ENCODE measurements around the gene IPCEF1. TPM values are rescaled to one million over a fixed set of nuclear protein-coding genes. Genes with fewer than 3 reads are reported as not detected.

The IPCEF1 gene
- total and polyA plus RNA-seq, 2 donors (not counting 1 experiment from before 2014, with no cell fraction given), result 0.03 to 0.33 TPM

GRCh38 chr6:154197196-154197860, 159.3 kb downstream of the IPCEF1 start:
- H2AFZ ChIP-seq (ENCODE audit: low read length), result no peak overlapping the region
- H3K9ac ChIP-seq (ENCODE audit: insufficient read depth, low read length), result no peak overlapping the region
- H3K36me3 ChIP-seq (ENCODE audit: control insufficient read depth, insufficient read depth, low read length), result no peaks in the 10 kb centered on the region
- peak; percentile 71 to 91 for DNase-seq (ENCODE audit: low read depth in 2 of 2)
- no peaks in the 10 kb centered on the region for H3K27me3 ChIP-seq (ENCODE audit: control insufficient read depth, insufficient read depth, low read length)
- peak overlapping the region in 3 of 4 experiments; percentile 8 to 37 (median 13) for H3K4me3 ChIP-seq (replicated peaks in 1 of 4; ENCODE audit: control extremely low read depth in 1 of 4, insufficient read depth in 1 of 4, low read depth in 3 of 4, low read length in 4 of 4)
- peak overlapping the region; percentile 72 for H3K4me2 ChIP-seq (ENCODE audit: extremely low read depth, insufficient read depth, low read length)
- no peaks in the 10 kb centered on the region for H3K79me2 ChIP-seq (ENCODE audit: control insufficient read depth, insufficient read depth, low read length)
- no peaks in the 10 kb centered on the region for H3K9me3 ChIP-seq (ENCODE audit: control insufficient read depth, insufficient read depth, low read depth, low read length)
- no peaks in the 10 kb centered on the region for H4K20me1 ChIP-seq (ENCODE audit: control insufficient read depth, extremely low read depth, insufficient read depth, low read length)
- no peaks in the 10 kb centered on the region for H3K4me1 ChIP-seq (ENCODE audit: control insufficient read depth, extremely low read depth, insufficient read depth, low read length)
- H3K27ac ChIP-seq (ENCODE audit: insufficient read depth, low read length), result peak overlapping the region; percentile 57
- TF ChIP-seq EZH2 (IDR thresholded peaks at IDR 0.05; ENCODE audit: low read length, missing control alignments), result no peak
- TF ChIP-seq, protein P1, sequence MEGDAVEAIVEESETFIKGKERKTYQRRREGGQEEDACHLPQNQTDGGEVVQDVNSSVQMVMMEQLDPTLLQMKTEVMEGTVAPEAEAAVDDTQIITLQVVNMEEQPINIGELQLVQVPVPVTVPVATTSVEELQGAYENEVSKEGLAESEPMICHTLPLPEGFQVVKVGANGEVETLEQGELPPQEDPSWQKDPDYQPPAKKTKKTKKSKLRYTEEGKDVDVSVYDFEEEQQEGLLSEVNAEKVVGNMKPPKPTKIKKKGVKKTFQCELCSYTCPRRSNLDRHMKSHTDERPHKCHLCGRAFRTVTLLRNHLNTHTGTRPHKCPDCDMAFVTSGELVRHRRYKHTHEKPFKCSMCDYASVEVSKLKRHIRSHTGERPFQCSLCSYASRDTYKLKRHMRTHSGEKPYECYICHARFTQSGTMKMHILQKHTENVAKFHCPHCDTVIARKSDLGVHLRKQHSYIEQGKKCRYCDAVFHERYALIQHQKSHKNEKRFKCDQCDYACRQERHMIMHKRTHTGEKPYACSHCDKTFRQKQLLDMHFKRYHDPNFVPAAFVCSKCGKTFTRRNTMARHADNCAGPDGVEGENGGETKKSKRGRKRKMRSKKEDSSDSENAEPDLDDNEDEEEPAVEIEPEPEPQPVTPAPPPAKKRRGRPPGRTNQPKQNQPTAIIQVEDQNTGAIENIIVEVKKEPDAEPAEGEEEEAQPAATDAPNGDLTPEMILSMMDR (conservative IDR thresholded peaks at IDR 0.05 in 1 of 2, IDR thresholded peaks at IDR 0.05 in 1 of 2; ENCODE audit: low read depth in 1 of 2, low read length in 2 of 2), result no peak

DNA sequence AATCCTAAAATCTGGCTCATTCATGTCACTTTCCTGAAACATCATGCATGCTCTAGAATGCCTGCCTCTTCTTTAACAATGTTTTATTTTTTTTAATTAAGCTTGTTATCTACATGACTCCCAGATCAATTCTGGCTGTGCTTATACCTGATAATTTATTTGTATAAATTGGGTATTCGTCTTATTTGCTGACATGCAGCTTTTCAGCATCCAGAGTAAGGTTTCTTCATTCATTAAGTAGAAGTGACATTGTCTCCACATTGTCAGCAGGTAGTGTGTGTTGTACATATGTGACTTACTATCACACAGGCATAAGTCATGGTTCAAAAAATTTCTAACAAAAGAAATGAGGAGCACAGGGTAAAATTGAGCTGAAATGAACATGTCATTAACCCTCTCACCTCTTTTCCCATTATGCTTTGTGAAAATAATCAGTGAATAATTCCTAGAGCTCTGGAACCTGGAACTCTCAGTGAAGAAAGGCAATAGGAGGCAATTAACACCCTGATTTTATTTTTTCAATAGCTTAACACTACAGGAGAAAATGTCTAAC, 160.2 kb downstream of the IPCEF1 start:
- H3K9me3 ChIP-seq (ENCODE audit: control insufficient read depth, insufficient read depth, low read depth, low read length), result no peaks in the 10 kb centered on the region
- no peak overlapping the region for H3K4me3 ChIP-seq (replicated peaks in 1 of 4; ENCODE audit: control extremely low read depth in 1 of 4, insufficient read depth in 1 of 4, low read depth in 3 of 4, low read length in 4 of 4)
- no peaks in the 10 kb centered on the region for H3K27me3 ChIP-seq (ENCODE audit: control insufficient read depth, insufficient read depth, low read length)
- no peaks in the 10 kb centered on the region for H3K79me2 ChIP-seq (ENCODE audit: control insufficient read depth, insufficient read depth, low read length)
- H3K36me3 ChIP-seq (ENCODE audit: control insufficient read depth, insufficient read depth, low read length), result no peaks in the 10 kb centered on the region
- no peak overlapping the region for H3K27ac ChIP-seq (ENCODE audit: insufficient read depth, low read length)
- no peak overlapping the region for H3K9ac ChIP-seq (ENCODE audit: insufficient read depth, low read length)
- no peaks in the 10 kb centered on the region for H4K20me1 ChIP-seq (ENCODE audit: control insufficient read depth, extremely low read depth, insufficient read depth, low read length)
- no peak overlapping the region for H2AFZ ChIP-seq (ENCODE audit: low read length)
- H3K4me2 ChIP-seq (ENCODE audit: extremely low read depth, insufficient read depth, low read length), result no peak overlapping the region
- H3K4me1 ChIP-seq (ENCODE audit: control insufficient read depth, extremely low read depth, insufficient read depth, low read length), result no peaks in the 10 kb centered on the region
- DNase-seq (ENCODE audit: low read depth in 2 of 2), result no peak
- TF ChIP-seq, protein P1 (conservative IDR thresholded peaks at IDR 0.05 in 1 of 2, IDR thresholded peaks at IDR 0.05 in 1 of 2; ENCODE audit: low read depth in 1 of 2, low read length in 2 of 2), result no peak

DNA sequence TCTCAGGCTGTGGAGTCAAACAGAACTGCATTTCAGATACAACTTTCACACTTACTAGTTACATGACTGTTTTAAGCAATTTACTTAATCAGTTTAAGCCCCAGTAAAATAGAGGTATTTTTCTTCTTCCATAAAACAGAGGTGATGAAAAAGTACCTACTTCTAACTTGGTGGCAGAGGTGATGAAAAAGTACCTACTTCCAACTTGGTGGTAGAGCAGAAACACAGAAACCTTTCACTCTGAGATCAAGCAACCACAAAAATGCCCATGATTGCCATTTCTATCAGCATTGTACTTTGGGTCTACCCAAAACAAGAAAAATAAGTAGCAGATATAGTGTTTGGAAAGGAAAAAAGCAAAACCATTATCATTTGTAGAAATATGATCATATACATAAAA, 168.9 kb downstream of the IPCEF1 start:
- Histone ChIP-seq H3K27me3 (ENCODE audit: control insufficient read depth, insufficient read depth, low read length) (no peaks in the 10 kb centered on the region), H3K9ac (ENCODE audit: insufficient read depth, low read length) (no peak overlapping the region), H4K20me1 (ENCODE audit: control insufficient read depth, extremely low read depth, insufficient read depth, low read length) (no peaks in the 10 kb centered on the region), H3K4me3 (replicated peaks in 1 of 4; ENCODE audit: control extremely low read depth in 1 of 4, insufficient read depth in 1 of 4, low read depth in 3 of 4, low read length in 4 of 4) (no peak overlapping the region), H3K79me2 (ENCODE audit: control insufficient read depth, insufficient read depth, low read length) (no peaks in the 10 kb centered on the region), H3K4me1 (ENCODE audit: control insufficient read depth, extremely low read depth, insufficient read depth, low read length) (no peaks in the 10 kb centered on the region), H3K36me3 (ENCODE audit: control insufficient read depth, insufficient read depth, low read length) (no peaks in the 10 kb centered on the region), H3K27ac (ENCODE audit: insufficient read depth, low read length) (no peak overlapping the region), H3K4me2 (ENCODE audit: extremely low read depth, insufficient read depth, low read length) (no peak overlapping the region), H3K9me3 (ENCODE audit: control insufficient read depth, insufficient read depth, low read depth, low read length) (no peaks in the 10 kb centered on the region), H2AFZ (ENCODE audit: low read length) (no peak overlapping the region)
- TF ChIP-seq, protein P1 (conservative IDR thresholded peaks at IDR 0.05 in 1 of 2, IDR thresholded peaks at IDR 0.05 in 1 of 2; ENCODE audit: low read depth in 1 of 2, low read length in 2 of 2), result no peak
- TF ChIP-seq EZH2 (IDR thresholded peaks at IDR 0.05; ENCODE audit: low read length, missing control alignments), result no peak
- DNase-seq (ENCODE audit: low read depth in 2 of 2), result no peak

Data from fibroblast of lung (primary cell).